ENCODE results near the gene CASP1.
A peak's percentile ranks its signal among the peaks of the same experiment; 100 is the strongest.
"Not testable (repeated sequence)": the region's sequence is repeated elsewhere in the genome, so short reads cannot be mapped to it uniquely, and the experiment has no call there.

Gene CASP1

DNA sequence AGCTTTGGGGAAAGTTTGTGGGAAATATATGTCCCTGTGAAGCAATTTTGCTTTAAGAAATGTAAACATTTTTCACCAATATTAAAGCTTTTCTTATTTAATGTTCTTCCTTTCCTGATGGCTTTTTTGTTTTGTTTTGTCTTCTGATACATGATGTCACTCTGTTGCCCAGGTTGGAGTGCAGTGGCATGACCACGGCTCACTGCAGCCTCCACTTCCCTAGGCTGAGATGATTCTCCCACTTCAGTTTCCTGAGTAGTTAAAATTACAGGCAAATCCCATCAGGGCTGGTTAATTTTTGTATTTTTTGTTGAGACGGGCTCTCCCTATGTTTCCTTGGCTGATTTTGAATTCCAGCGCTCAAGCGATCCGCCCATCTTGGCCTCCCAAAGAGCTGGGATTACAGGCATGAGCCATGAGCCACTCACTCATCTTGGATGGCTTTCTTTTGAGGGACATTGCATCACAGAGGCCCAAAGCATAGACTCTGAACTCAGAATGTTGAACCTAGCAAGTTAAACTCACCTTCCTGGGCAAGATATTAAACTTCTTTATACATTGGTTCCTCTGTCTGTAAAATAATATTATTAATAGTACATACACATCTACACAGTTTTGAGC lies 10.8 kb upstream of the CASP1 start:
- FAIRE-seq = no peak
- no peak for DNase-seq (ENCODE audit: insufficient read length, low spot score)
- TF ChIP-seq POU2F2 (IDR thresholded peaks at IDR 0.05; ENCODE audit: low read depth, low read length) (no peak), PAX5 (IDR thresholded peaks at IDR 0.05; ENCODE audit: insufficient read depth, low read length, severe bottlenecking) (no peak), POLR2AphosphoS5 (IDR thresholded peaks at IDR 0.05; ENCODE audit: low read depth, low read length) (no peak), POLR2A (IDR thresholded peaks at IDR 0.05; ENCODE audit: low read depth, low read length) (no peak), TAF1 (IDR thresholded peaks at IDR 0.05; ENCODE audit: low read depth, low read length) (no peak), SPI1 (IDR thresholded peaks at IDR 0.05; ENCODE audit: low read depth, low read length) (no peak)

- DNase-seq (ENCODE audit: insufficient read length, low spot score) = not testable (repeated sequence)
- TF ChIP-seq POU2F2 (IDR thresholded peaks at IDR 0.05; ENCODE audit: low read depth, low read length) = peak; percentile 86
- peak; percentile 87 for FAIRE-seq
These were observed 9.9 kb upstream of the CASP1 start, which contains the start of gene CARD16 for GRCh38 chr11:105044557-105045524. CARD16 (minus strand) TSS chr11:105045335; CDS start chr11:105045297, 38 bp downstream.

DNA sequence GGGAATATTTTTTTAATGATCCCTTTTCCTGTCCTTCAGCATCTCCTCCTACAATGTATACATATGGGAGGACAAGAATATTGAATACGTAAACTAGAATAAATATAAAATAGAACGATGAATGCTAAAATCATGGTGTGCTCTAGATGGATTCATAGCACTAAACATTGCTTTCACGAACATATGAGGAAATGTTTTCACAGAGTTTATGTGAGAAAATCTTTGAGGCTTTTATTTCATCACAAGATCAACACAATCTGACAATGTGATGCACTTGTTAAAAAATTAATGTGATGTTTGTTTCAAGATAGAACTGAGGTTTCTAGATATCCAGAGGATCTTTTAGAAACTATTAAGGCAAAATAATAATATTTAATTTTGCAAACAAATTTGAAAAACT lies 7.2 kb upstream of the CASP1 start:
- DNase-seq (ENCODE audit: insufficient read length, low spot score) = no peak
- no peak for FAIRE-seq
- no peak for TF ChIP-seq SPI1 (IDR thresholded peaks at IDR 0.05; ENCODE audit: low read depth, low read length)
- TF ChIP-seq POLR2AphosphoS5 (IDR thresholded peaks at IDR 0.05; ENCODE audit: low read depth, low read length) = no peak
- no peak for TF ChIP-seq POLR2A (IDR thresholded peaks at IDR 0.05; ENCODE audit: low read depth, low read length)
- no peak for TF ChIP-seq TAF1 (IDR thresholded peaks at IDR 0.05; ENCODE audit: low read depth, low read length)
- no peak for TF ChIP-seq POU2F2 (IDR thresholded peaks at IDR 0.05; ENCODE audit: low read depth, low read length)
- TF ChIP-seq PAX5 (IDR thresholded peaks at IDR 0.05; ENCODE audit: insufficient read depth, low read length, severe bottlenecking) = no peak

- TF ChIP-seq TAF1 (IDR thresholded peaks at IDR 0.05; ENCODE audit: low read depth, low read length) (no peak), POLR2AphosphoS5 (IDR thresholded peaks at IDR 0.05; ENCODE audit: low read depth, low read length) (no peak), SPI1 (IDR thresholded peaks at IDR 0.05; ENCODE audit: low read depth, low read length) (no peak), POLR2A (IDR thresholded peaks at IDR 0.05; ENCODE audit: low read depth, low read length) (no peak), POU2F2 (IDR thresholded peaks at IDR 0.05; ENCODE audit: low read depth, low read length) (no peak), PAX5 (IDR thresholded peaks at IDR 0.05; ENCODE audit: insufficient read depth, low read length, severe bottlenecking) (no peak)
- FAIRE-seq (no peak), DNase-seq (ENCODE audit: insufficient read length, low spot score) (no peak)
These were observed 5.8 kb upstream of the CASP1 start for GRCh38 chr11:105040703-105041102.

- not testable (repeated sequence) for FAIRE-seq; DNase-seq (ENCODE audit: insufficient read length, low spot score)
These were observed 556 bp downstream of the CASP1 start for GRCh38 chr11:105034388-105034787.

- TF ChIP-seq TAF1 (IDR thresholded peaks at IDR 0.05; ENCODE audit: low read depth, low read length) (no peak), SPI1 (IDR thresholded peaks at IDR 0.05; ENCODE audit: low read depth, low read length) (no peak), POLR2A (IDR thresholded peaks at IDR 0.05; ENCODE audit: low read depth, low read length) (no peak), PAX5 (IDR thresholded peaks at IDR 0.05; ENCODE audit: insufficient read depth, low read length, severe bottlenecking) (no peak), POLR2AphosphoS5 (IDR thresholded peaks at IDR 0.05; ENCODE audit: low read depth, low read length) (no peak), POU2F2 (IDR thresholded peaks at IDR 0.05; ENCODE audit: low read depth, low read length) (no peak)
- DNase-seq (ENCODE audit: insufficient read length, low spot score) = no peak
- FAIRE-seq = no peak
These were observed 1.2 kb downstream of the CASP1 start for GRCh38 chr11:105033781-105034180.

- FAIRE-seq (peak; percentile 9), DNase-seq (ENCODE audit: insufficient read length, low spot score) (no peak)
- TF ChIP-seq POLR2A (IDR thresholded peaks at IDR 0.05; ENCODE audit: low read depth, low read length) (no peak), POU2F2 (IDR thresholded peaks at IDR 0.05; ENCODE audit: low read depth, low read length) (no peak), POLR2AphosphoS5 (IDR thresholded peaks at IDR 0.05; ENCODE audit: low read depth, low read length) (no peak), PAX5 (IDR thresholded peaks at IDR 0.05; ENCODE audit: insufficient read depth, low read length, severe bottlenecking) (no peak), SPI1 (IDR thresholded peaks at IDR 0.05; ENCODE audit: low read depth, low read length) (no peak), TAF1 (IDR thresholded peaks at IDR 0.05; ENCODE audit: low read depth, low read length) (no peak)
These were observed 1.6 kb downstream of the CASP1 start for GRCh38 chr11:105033343-105033742.

DNA sequence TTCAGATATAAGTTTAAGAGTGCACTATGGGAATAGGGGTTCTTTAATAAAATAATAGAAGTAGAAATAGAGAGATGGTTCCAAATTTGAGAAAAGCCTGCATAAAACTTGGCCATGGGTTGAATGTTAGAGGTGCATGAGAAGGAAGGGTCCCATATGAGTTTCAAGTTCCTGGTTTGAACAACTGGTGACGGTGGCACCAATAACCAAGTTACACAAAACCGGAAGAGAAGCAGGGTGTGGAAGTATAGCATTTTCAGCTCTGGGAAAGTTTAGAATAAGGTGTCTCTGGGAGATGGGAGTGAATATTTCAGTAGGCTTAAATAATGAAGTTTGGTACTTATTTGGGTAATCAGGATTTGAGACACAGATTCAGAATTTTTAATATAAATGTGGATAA lies 2.4 kb downstream of the CASP1 start:
- FAIRE-seq (no peak), DNase-seq (ENCODE audit: insufficient read length, low spot score) (no peak)
- TF ChIP-seq SPI1 (IDR thresholded peaks at IDR 0.05; ENCODE audit: low read depth, low read length) = no peak
- no peak for TF ChIP-seq POLR2AphosphoS5 (IDR thresholded peaks at IDR 0.05; ENCODE audit: low read depth, low read length)
- no peak for TF ChIP-seq TAF1 (IDR thresholded peaks at IDR 0.05; ENCODE audit: low read depth, low read length)
- no peak for TF ChIP-seq POLR2A (IDR thresholded peaks at IDR 0.05; ENCODE audit: low read depth, low read length)
- no peak for TF ChIP-seq POU2F2 (IDR thresholded peaks at IDR 0.05; ENCODE audit: low read depth, low read length)
- TF ChIP-seq PAX5 (IDR thresholded peaks at IDR 0.05; ENCODE audit: insufficient read depth, low read length, severe bottlenecking) = no peak

GRCh38 chr11:105027678-105028077 lies 7.3 kb downstream of the CASP1 start:
- FAIRE-seq (no peak), DNase-seq (ENCODE audit: insufficient read length, low spot score) (no peak)
- TF ChIP-seq TAF1 (IDR thresholded peaks at IDR 0.05; ENCODE audit: low read depth, low read length) = no peak
- no peak for TF ChIP-seq POU2F2 (IDR thresholded peaks at IDR 0.05; ENCODE audit: low read depth, low read length)
- no peak for TF ChIP-seq SPI1 (IDR thresholded peaks at IDR 0.05; ENCODE audit: low read depth, low read length)
- TF ChIP-seq PAX5 (IDR thresholded peaks at IDR 0.05; ENCODE audit: insufficient read depth, low read length, severe bottlenecking) = no peak
- no peak for TF ChIP-seq POLR2AphosphoS5 (IDR thresholded peaks at IDR 0.05; ENCODE audit: low read depth, low read length)
- no peak for TF ChIP-seq POLR2A (IDR thresholded peaks at IDR 0.05; ENCODE audit: low read depth, low read length)

All from GM12891 (cell line).